Measurements from ENCODE around the gene RESP18.

The RESP18 gene

GRCh38 chr2:219282943-219283581, 49.5 kb downstream of the RESP18 start:
- Histone ChIP-seq H3K9me3 (ENCODE audit: control insufficient read depth, insufficient read depth, low read depth, low read length) (no peaks in the 10 kb centered on the region), H3K4me1 (ENCODE audit: control insufficient read depth, insufficient read depth, low read length) (peaks cover 6% of the 10 kb centered on the region), H3K27ac (ENCODE audit: extremely low read depth, low read depth, low read length) (no peak overlapping the region), H3K4me3 (ENCODE audit: low read depth, low read length) (no peak overlapping the region), H3K36me3 (ENCODE audit: control insufficient read depth in 2 of 2, insufficient read depth in 1 of 2, low read length in 2 of 2) (peaks cover 0 to 64% of the 10 kb centered on the region in 2 experiments; a peak in 1 of 3 replicates)
- CTCF ChIA-PET = interaction anchor here (1.0 to 15.0 kb wide), 2 partner anchors 13 to 124 kb away, joined by 4 to 297 read pairs; no protein-coding TSS in a partner anchor
- POLR2A ChIA-PET = no interaction called here
- TF ChIP-seq ZNF121 (tag by site-specific recombination; IDR thresholded peaks at IDR 0.05) (no peak), ZBTB8A (tag by site-specific recombination; IDR thresholded peaks at IDR 0.05) (no peak), ZSCAN18 (tag by site-specific recombination; IDR thresholded peaks at IDR 0.05) (no peak), ZNF175 (tag by site-specific recombination; IDR thresholded peaks at IDR 0.05) (no peak), MZF1 (tag by site-specific recombination; IDR thresholded peaks at IDR 0.05; ENCODE audit: borderline replicate concordance) (no peak), ZNF423 (tag by site-specific recombination; IDR thresholded peaks at IDR 0.05) (no peak), GFI1B (tag by site-specific recombination; IDR thresholded peaks at IDR 0.05) (no peak), ZNF2 (tag by site-specific recombination; IDR thresholded peaks at IDR 0.05) (no peak), ZNF600 (tag by site-specific recombination; IDR thresholded peaks at IDR 0.05) (no peak), HOXD13 (CRISPR knock-in tag; IDR thresholded peaks at IDR 0.05; ENCODE audit: borderline replicate concordance) (no peak), WT1 (tag by site-specific recombination; IDR thresholded peaks at IDR 0.05) (no peak), TCF7L2 (IDR thresholded peaks at IDR 0.05; ENCODE audit: borderline replicate concordance, low read depth, low read length) (no peak), ZNF416 (tag by site-specific recombination; IDR thresholded peaks at IDR 0.05) (no peak), ZNF830 (tag by site-specific recombination; IDR thresholded peaks at IDR 0.05; ENCODE audit: low read depth) (no peak), ZSCAN16 (tag by site-specific recombination; IDR thresholded peaks at IDR 0.05) (no peak)

GRCh38 chr2:219282375-219282774, 50.2 kb downstream of the RESP18 start:
- Histone ChIP-seq H3K36me3 (ENCODE audit: control insufficient read depth in 2 of 2, insufficient read depth in 1 of 2, low read length in 2 of 2) (peaks cover 0 to 64% of the 10 kb centered on the region in 2 experiments; a peak in 1 of 3 replicates), H3K9me3 (ENCODE audit: control insufficient read depth, insufficient read depth, low read depth, low read length) (no peaks in the 10 kb centered on the region), H3K27ac (ENCODE audit: extremely low read depth, low read depth, low read length) (no peak overlapping the region), H3K4me3 (ENCODE audit: low read depth, low read length) (no peak overlapping the region), H3K4me1 (ENCODE audit: control insufficient read depth, insufficient read depth, low read length) (peaks cover 6% of the 10 kb centered on the region)
- no peak for TF ChIP-seq ZNF549 (tag by site-specific recombination; IDR thresholded peaks at IDR 0.05)
- no peak for TF ChIP-seq ZNF211 (tag by site-specific recombination; IDR thresholded peaks at IDR 0.05; ENCODE audit: low read depth)
- ChIA-PET POLR2A (no interaction called here), CTCF (interaction anchor here (1.0 to 15.0 kb wide), 2 partner anchors 14 to 123 kb away, joined by 4 to 297 read pairs; no protein-coding TSS in a partner anchor)

- ChIA-PET POLR2A (interaction anchor here (1.3 kb wide), 1 partner anchor 13 kb away, joined by 4 read pairs; no protein-coding TSS in a partner anchor), CTCF (interaction anchor here (0.7 to 15.0 kb wide), 3 partner anchors 15 to 159 kb away, joined by 4 to 297 read pairs (median 6); no protein-coding TSS in a partner anchor)
- TF ChIP-seq ZNF24 (tag by site-specific recombination; IDR thresholded peaks at IDR 0.05) = no peak
- TF ChIP-seq KLF17 (tag by site-specific recombination; IDR thresholded peaks at IDR 0.05) = peak; percentile 43; the same call in 1 of the 2 replicates
- Histone ChIP-seq H3K9me3 (ENCODE audit: control insufficient read depth, insufficient read depth, low read depth, low read length) (no peaks in the 10 kb centered on the region), H3K36me3 (ENCODE audit: control insufficient read depth in 2 of 2, insufficient read depth in 1 of 2, low read length in 2 of 2) (peaks cover 0 to 60% of the 10 kb centered on the region in 2 experiments; a peak in 1 of 3 replicates), H3K27ac (ENCODE audit: extremely low read depth, low read depth, low read length) (no peak overlapping the region), H3K4me3 (ENCODE audit: low read depth, low read length) (no peak overlapping the region), H3K4me1 (ENCODE audit: control insufficient read depth, insufficient read depth, low read length) (peaks cover 6% of the 10 kb centered on the region)
Measured at GRCh38 chr2:219281588-219281987, 51.0 kb downstream of the RESP18 start.

All from HEK293 (cell line).